Measurements from ENCODE around the gene KCTD12.
"Not testable (repeated sequence)": the region's sequence is repeated elsewhere in the genome, so short reads cannot be mapped to it uniquely, and the experiment has no call there.

KCTD12 gene

GRCh38 chr13:76886292-76887075 is at the start of gene KCTD12:
Gene KCTD12, minus strand, starts transcription at chr13:76886405. Its CDS starts 257 bp downstream, at chr13:76886148.
- Histone ChIP-seq H3K79me2 (ENCODE audit: control insufficient read depth, insufficient read depth, low read length, unreplicated experiment) (peaks cover 29% of the 10 kb centered on the region), H3K27me3 (ENCODE audit: insufficient read depth, low read length) (no peaks in the 10 kb centered on the region), H3K36me3 (ENCODE audit: insufficient read depth, low read length) (no peaks in the 10 kb centered on the region), H3K27ac (ENCODE audit: low read depth, low read length) (peak within 1 kb of the TSS; percentile 31), H3K4me3 (ENCODE audit: low read depth, low read length) (peak within 1 kb of the TSS; percentile 85), H2AFZ (ENCODE audit: low read length, unreplicated experiment) (peak within 1 kb of the TSS; percentile 37), H3K4me1 (ENCODE audit: control insufficient read depth, insufficient read depth, low read length, unreplicated experiment) (peaks cover 18% of the 10 kb centered on the region)

- no peak overlapping the region for H3K27ac ChIP-seq (ENCODE audit: low read depth, low read length)
- no peaks in the 10 kb centered on the region for H3K79me2 ChIP-seq (ENCODE audit: control insufficient read depth, insufficient read depth, low read length, unreplicated experiment)
- no peaks in the 10 kb centered on the region for H3K36me3 ChIP-seq (ENCODE audit: insufficient read depth, low read length)
- no peak overlapping the region for H3K4me3 ChIP-seq (ENCODE audit: low read depth, low read length)
- H3K4me1 ChIP-seq (ENCODE audit: control insufficient read depth, insufficient read depth, low read length, unreplicated experiment), result peaks cover 30% of the 10 kb centered on the region
- no peaks in the 10 kb centered on the region for H3K27me3 ChIP-seq (ENCODE audit: insufficient read depth, low read length)
- H2AFZ ChIP-seq (ENCODE audit: low read length, unreplicated experiment), result no peak overlapping the region
These were observed 48.5 kb upstream of the KCTD12 start for GRCh38 chr13:76934671-76935070.

GRCh38 chr13:76932076-76932475 is 45.9 kb upstream of the KCTD12 start:
- peaks cover 6% of the 10 kb centered on the region for H3K4me1 ChIP-seq (ENCODE audit: control insufficient read depth, insufficient read depth, low read length, unreplicated experiment)
- H3K79me2 ChIP-seq (ENCODE audit: control insufficient read depth, insufficient read depth, low read length, unreplicated experiment), result no peaks in the 10 kb centered on the region
- no peak overlapping the region for H3K27ac ChIP-seq (ENCODE audit: low read depth, low read length)
- H3K36me3 ChIP-seq (ENCODE audit: insufficient read depth, low read length), result no peaks in the 10 kb centered on the region
- no peak overlapping the region for H3K4me3 ChIP-seq (ENCODE audit: low read depth, low read length)
- no peak overlapping the region for H2AFZ ChIP-seq (ENCODE audit: low read length, unreplicated experiment)
- H3K27me3 ChIP-seq (ENCODE audit: insufficient read depth, low read length), result no peaks in the 10 kb centered on the region

GRCh38 chr13:76929851-76930374 is 43.7 kb upstream of the KCTD12 start:
- H3K27ac ChIP-seq (ENCODE audit: low read depth, low read length), result no peak overlapping the region
- H3K36me3 ChIP-seq (ENCODE audit: insufficient read depth, low read length), result no peaks in the 10 kb centered on the region
- H2AFZ ChIP-seq (ENCODE audit: low read length, unreplicated experiment), result no peak overlapping the region
- no peaks in the 10 kb centered on the region for H3K4me1 ChIP-seq (ENCODE audit: control insufficient read depth, insufficient read depth, low read length, unreplicated experiment)
- H3K4me3 ChIP-seq (ENCODE audit: low read depth, low read length), result no peak overlapping the region
- H3K27me3 ChIP-seq (ENCODE audit: insufficient read depth, low read length), result no peaks in the 10 kb centered on the region
- no peaks in the 10 kb centered on the region for H3K79me2 ChIP-seq (ENCODE audit: control insufficient read depth, insufficient read depth, low read length, unreplicated experiment)

GRCh38 chr13:76929320-76929719 is 43.1 kb upstream of the KCTD12 start:
- Histone ChIP-seq H3K4me1 (ENCODE audit: control insufficient read depth, insufficient read depth, low read length, unreplicated experiment) (no peaks in the 10 kb centered on the region), H3K27ac (ENCODE audit: low read depth, low read length) (no peak overlapping the region), H3K27me3 (ENCODE audit: insufficient read depth, low read length) (no peaks in the 10 kb centered on the region), H2AFZ (ENCODE audit: low read length, unreplicated experiment) (no peak overlapping the region), H3K36me3 (ENCODE audit: insufficient read depth, low read length) (no peaks in the 10 kb centered on the region), H3K79me2 (ENCODE audit: control insufficient read depth, insufficient read depth, low read length, unreplicated experiment) (no peaks in the 10 kb centered on the region), H3K4me3 (ENCODE audit: low read depth, low read length) (no peak overlapping the region)

- H3K27me3 ChIP-seq (ENCODE audit: insufficient read depth, low read length), result no peaks in the 10 kb centered on the region
- H3K4me1 ChIP-seq (ENCODE audit: control insufficient read depth, insufficient read depth, low read length, unreplicated experiment), result no peaks in the 10 kb centered on the region
- no peak overlapping the region for H3K27ac ChIP-seq (ENCODE audit: low read depth, low read length)
- H3K36me3 ChIP-seq (ENCODE audit: insufficient read depth, low read length), result no peaks in the 10 kb centered on the region
- H3K4me3 ChIP-seq (ENCODE audit: low read depth, low read length), result no peak overlapping the region
- H2AFZ ChIP-seq (ENCODE audit: low read length, unreplicated experiment), result no peak overlapping the region
- no peaks in the 10 kb centered on the region for H3K79me2 ChIP-seq (ENCODE audit: control insufficient read depth, insufficient read depth, low read length, unreplicated experiment)
These were observed 42.3 kb upstream of the KCTD12 start for GRCh38 chr13:76928456-76928855.

- Histone ChIP-seq H3K79me2 (ENCODE audit: control insufficient read depth, insufficient read depth, low read length, unreplicated experiment) (no peaks in the 10 kb centered on the region), H3K4me1 (ENCODE audit: control insufficient read depth, insufficient read depth, low read length, unreplicated experiment) (no peaks in the 10 kb centered on the region), H2AFZ (ENCODE audit: low read length, unreplicated experiment) (no peak overlapping the region), H3K27ac (ENCODE audit: low read depth, low read length) (no peak overlapping the region), H3K27me3 (ENCODE audit: insufficient read depth, low read length) (no peaks in the 10 kb centered on the region), H3K4me3 (ENCODE audit: low read depth, low read length) (no peak overlapping the region), H3K36me3 (ENCODE audit: insufficient read depth, low read length) (no peaks in the 10 kb centered on the region)
These were observed 41.8 kb upstream of the KCTD12 start for GRCh38 chr13:76927955-76928354.

- Histone ChIP-seq H3K27ac (ENCODE audit: low read depth, low read length) (no peak overlapping the region), H3K27me3 (ENCODE audit: insufficient read depth, low read length) (no peaks in the 10 kb centered on the region), H3K4me1 (ENCODE audit: control insufficient read depth, insufficient read depth, low read length, unreplicated experiment) (no peaks in the 10 kb centered on the region), H3K79me2 (ENCODE audit: control insufficient read depth, insufficient read depth, low read length, unreplicated experiment) (no peaks in the 10 kb centered on the region), H2AFZ (ENCODE audit: low read length, unreplicated experiment) (no peak overlapping the region), H3K4me3 (ENCODE audit: low read depth, low read length) (no peak overlapping the region), H3K36me3 (ENCODE audit: insufficient read depth, low read length) (no peaks in the 10 kb centered on the region)
These were observed 38.9 kb upstream of the KCTD12 start for GRCh38 chr13:76925115-76925514.

- Histone ChIP-seq H3K36me3 (ENCODE audit: insufficient read depth, low read length) (no peaks in the 10 kb centered on the region), H3K27me3 (ENCODE audit: insufficient read depth, low read length) (no peaks in the 10 kb centered on the region), H2AFZ (ENCODE audit: low read length, unreplicated experiment) (no peak overlapping the region), H3K4me1 (ENCODE audit: control insufficient read depth, insufficient read depth, low read length, unreplicated experiment) (peaks cover 8% of the 10 kb centered on the region), H3K27ac (ENCODE audit: low read depth, low read length) (no peak overlapping the region), H3K79me2 (ENCODE audit: control insufficient read depth, insufficient read depth, low read length, unreplicated experiment) (no peaks in the 10 kb centered on the region), H3K4me3 (ENCODE audit: low read depth, low read length) (no peak overlapping the region)
These were observed 35.3 kb upstream of the KCTD12 start for GRCh38 chr13:76921516-76921915.

- not testable (repeated sequence) for H3K79me2 ChIP-seq (ENCODE audit: control insufficient read depth, insufficient read depth, low read length, unreplicated experiment); H3K27me3 ChIP-seq (ENCODE audit: insufficient read depth, low read length); H2AFZ ChIP-seq (ENCODE audit: low read length, unreplicated experiment); H3K4me3 ChIP-seq (ENCODE audit: low read depth, low read length); H3K36me3 ChIP-seq (ENCODE audit: insufficient read depth, low read length); H3K4me1 ChIP-seq (ENCODE audit: control insufficient read depth, insufficient read depth, low read length, unreplicated experiment)
- H3K27ac ChIP-seq (ENCODE audit: low read depth, low read length), result peak overlapping the region; percentile 13; the same call in 1 of the 2 replicates
These were observed 31.7 kb upstream of the KCTD12 start for GRCh38 chr13:76917755-76918481.

All from ACC112 (cell line).